GM12875 (cell line): ENCODE data around the gene SEMA3A.

Experiments
- H3K4me3 ChIP-seq: one replicate; pipeline ENCODE4 v1.5.1; 2011; ENCODE audit warnings: low read depth, low read length, control low read depth
- TF ChIP-seq, protein P1 (sequence below): IDR thresholded peaks from 2 replicates; pipeline ENCODE4 v1.5.1; 2011; ENCODE audit warnings: low read depth, mild to moderate bottlenecking, control low read depth, inconsistent platforms, low read length, moderate library complexity, borderline replicate concordance; ENCODE audit not compliant: insufficient read depth

Gene SEMA3A

DNA sequence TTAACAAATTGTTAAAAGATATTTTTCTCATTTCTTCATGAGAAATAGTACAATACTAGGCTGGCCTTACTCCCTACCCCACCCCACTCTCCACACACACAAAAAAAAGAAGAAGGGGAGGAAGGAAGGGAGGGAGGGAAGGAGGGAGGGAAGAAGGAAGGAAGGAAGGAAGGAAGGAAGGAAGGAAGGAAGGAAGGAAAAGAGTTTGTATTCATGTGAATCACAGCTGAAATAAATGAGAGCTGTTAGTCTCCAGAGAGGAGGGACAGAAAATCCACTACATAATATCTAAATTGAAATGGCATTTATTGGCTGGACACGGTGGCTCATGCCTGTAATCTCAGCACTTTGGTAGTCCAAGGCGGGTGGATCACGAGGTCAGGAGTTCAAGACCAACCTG is 57.8 kb downstream of the SEMA3A start:
- H3K4me3 ChIP-seq, result no peak overlapping the region
- TF ChIP-seq, protein P1, sequence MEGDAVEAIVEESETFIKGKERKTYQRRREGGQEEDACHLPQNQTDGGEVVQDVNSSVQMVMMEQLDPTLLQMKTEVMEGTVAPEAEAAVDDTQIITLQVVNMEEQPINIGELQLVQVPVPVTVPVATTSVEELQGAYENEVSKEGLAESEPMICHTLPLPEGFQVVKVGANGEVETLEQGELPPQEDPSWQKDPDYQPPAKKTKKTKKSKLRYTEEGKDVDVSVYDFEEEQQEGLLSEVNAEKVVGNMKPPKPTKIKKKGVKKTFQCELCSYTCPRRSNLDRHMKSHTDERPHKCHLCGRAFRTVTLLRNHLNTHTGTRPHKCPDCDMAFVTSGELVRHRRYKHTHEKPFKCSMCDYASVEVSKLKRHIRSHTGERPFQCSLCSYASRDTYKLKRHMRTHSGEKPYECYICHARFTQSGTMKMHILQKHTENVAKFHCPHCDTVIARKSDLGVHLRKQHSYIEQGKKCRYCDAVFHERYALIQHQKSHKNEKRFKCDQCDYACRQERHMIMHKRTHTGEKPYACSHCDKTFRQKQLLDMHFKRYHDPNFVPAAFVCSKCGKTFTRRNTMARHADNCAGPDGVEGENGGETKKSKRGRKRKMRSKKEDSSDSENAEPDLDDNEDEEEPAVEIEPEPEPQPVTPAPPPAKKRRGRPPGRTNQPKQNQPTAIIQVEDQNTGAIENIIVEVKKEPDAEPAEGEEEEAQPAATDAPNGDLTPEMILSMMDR, result no peak

DNA sequence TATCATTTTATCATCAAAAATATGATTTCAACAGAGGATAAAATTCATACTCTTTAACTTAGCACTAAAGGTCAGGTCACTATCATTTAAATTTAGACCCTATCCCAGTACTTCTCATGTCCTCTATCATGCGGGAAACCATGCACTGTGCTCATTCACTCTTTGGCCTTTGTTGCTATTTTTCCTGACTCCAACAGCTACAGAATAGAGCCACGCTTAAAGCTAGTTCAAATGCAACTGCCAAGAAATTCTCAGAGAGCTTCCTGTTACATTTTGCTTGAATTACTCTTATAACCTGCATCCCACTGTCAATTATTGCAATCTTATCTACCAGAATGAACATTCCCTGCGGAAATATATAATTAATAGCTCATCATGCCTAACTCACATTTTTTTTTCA is 58.3 kb downstream of the SEMA3A start:
- TF ChIP-seq, protein P1, result no peak
- H3K4me3 ChIP-seq, result no peak overlapping the region

GRCh38 chr7:84134169-84134568 is 60.4 kb downstream of the SEMA3A start:
- TF ChIP-seq, protein P1, result no peak
- no peak overlapping the region for H3K4me3 ChIP-seq

DNA sequence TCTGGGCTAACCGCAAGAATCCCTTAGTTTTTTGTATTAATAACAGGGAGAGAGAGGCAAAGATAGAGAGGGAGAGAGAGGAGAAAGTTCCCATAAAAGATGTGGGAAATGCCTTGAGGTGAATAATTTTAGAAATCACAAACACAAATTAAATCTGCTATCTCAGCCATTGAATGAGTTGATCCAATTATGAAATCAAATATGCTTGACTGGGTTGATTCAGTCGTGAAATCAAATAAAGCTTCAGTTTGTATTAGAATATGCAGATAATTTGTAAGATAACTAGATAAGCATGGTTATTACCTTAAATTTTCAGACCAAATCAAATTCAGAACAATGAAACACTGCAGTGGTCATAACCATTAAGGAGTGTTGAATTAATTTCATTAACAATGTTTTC is 68.9 kb downstream of the SEMA3A start:
- TF ChIP-seq, protein P1, result no peak
- H3K4me3 ChIP-seq, result no peak overlapping the region

- H3K4me3 ChIP-seq, result no peak overlapping the region
- TF ChIP-seq, protein P1, result no peak
These were observed 70.5 kb downstream of the SEMA3A start for GRCh38 chr7:84123965-84124547.

- H3K4me3 ChIP-seq, result no peak overlapping the region
- TF ChIP-seq, protein P1, result no peak
These were observed 71.8 kb downstream of the SEMA3A start for GRCh38 chr7:84122582-84123360.

DNA sequence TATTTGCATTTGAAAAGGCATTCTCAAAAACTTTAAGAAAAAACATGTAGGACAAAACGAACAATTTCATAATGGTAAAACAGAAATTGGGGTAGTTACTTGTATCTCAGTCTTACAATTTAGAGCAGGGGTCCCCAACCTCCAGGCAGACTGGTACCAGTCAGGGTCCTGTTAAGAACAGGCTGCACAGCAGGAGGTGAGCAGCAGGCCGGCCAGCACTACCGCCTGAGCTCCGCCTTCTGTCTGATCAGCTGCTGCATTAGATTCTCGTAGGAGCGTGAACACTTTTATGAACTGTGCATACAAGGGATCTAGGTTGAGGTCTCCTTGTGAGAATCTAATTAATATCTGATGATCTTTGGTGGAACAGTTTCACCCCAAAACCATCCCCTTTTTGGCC is 77.3 kb downstream of the SEMA3A start:
- TF ChIP-seq, protein P1, result no peak

More for the DNA sequence above, 77.3 kb downstream of the SEMA3A start:
- no peak overlapping the region for H3K4me3 ChIP-seq
